H1 (cell line): ENCODE measurements around the gene IGFBP6. TPM values are rescaled to one million over a fixed set of nuclear protein-coding genes. Genes with fewer than 3 reads are reported as not detected.

ENCODE experiments used
- CTCF ChIA-PET: fragments of 300-600 bp; sonication (Branson Sonifier 250); formaldehyde crosslinking; loops from one replicate; lab custom pipeline; 2021; ENCODE audit not compliant: partially characterized antibody; lab: Charles Lee
- POLR2A ChIA-PET: fragments of 300-600 bp; sonication (Branson Sonifier 250); formaldehyde crosslinking; loops from one replicate; lab custom pipeline; 2021; ENCODE audit warnings: inconsistent platforms; ENCODE audit not compliant: partially characterized antibody; lab: Charles Lee
- DNase-seq, 2 experiments: peaks; one replicate each; pipeline versions ENCODE4 v3.0.0 to v3.0.0-alpha.2; 2010 to 2022; ENCODE audit warnings: low spot score in 2 of 2, low read depth in 1 of 2, mixed read lengths in 1 of 2
- FAIRE-seq: peaks from 2 replicates; lab custom pipeline; 2011; peaks lifted over from hg19 to GRCh38; lab: Jason Lieb, UNC
- H2AFZ ChIP-seq: 2 replicates; pipeline ENCODE4 v1.8.1; 2012; ENCODE audit warnings: low read length, inconsistent platforms
- H2AK5ac ChIP-seq: 2 replicates; pipeline ENCODE4 v1.6.1; 2013; ENCODE audit warnings: low read depth, low read length
- H2BK120ac ChIP-seq: replicated peaks from 2 replicates; pipeline ENCODE3; 2013; ENCODE audit warnings: low read depth, low read length, inconsistent platforms
- H2BK12ac ChIP-seq: 2 replicates; pipeline ENCODE4 v1.6.1; 2013; ENCODE audit warnings: low read depth, low read length
- H2BK15ac ChIP-seq: 2 replicates; pipeline ENCODE4 v1.6.1; 2013; ENCODE audit warnings: low read length
- H2BK20ac ChIP-seq: 2 replicates; pipeline ENCODE4 v1.6.1; 2013; ENCODE audit warnings: low read length
- H2BK5ac ChIP-seq: 2 replicates; pipeline ENCODE4 v1.6.1; 2013; ENCODE audit warnings: low read depth, low read length
- H3K14ac ChIP-seq: 2 replicates; pipeline ENCODE4 v1.6.1; 2013; ENCODE audit warnings: inconsistent platforms; ENCODE audit not compliant: insufficient read length
- H3K18ac ChIP-seq: 2 replicates; pipeline ENCODE4 v1.6.1; 2013; ENCODE audit warnings: low read length; ENCODE audit errors: extremely low read depth
- H3K23ac ChIP-seq: 2 replicates; pipeline ENCODE4 v1.6.1; 2013; ENCODE audit warnings: inconsistent platforms; ENCODE audit not compliant: insufficient read length
- H3K23me2 ChIP-seq: 2 replicates; pipeline ENCODE4 v1.6.1; 2013; ENCODE audit warnings: low read depth, low read length
- H3K27ac ChIP-seq: 2 replicates; pipeline ENCODE4 v1.6.1; 2011; ENCODE audit warnings: low read depth, low read length, inconsistent platforms
- H3K27me3 ChIP-seq, 4 experiments: replicated peaks in 1 of 4; 1 replicate in 1 of 4; 2 replicates in 3 of 4; pipeline versions ENCODE4 v1.6.1 to v1.8.1; 2011 to 2013; ENCODE audit warnings: low read length in 3 of 4, mild to moderate bottlenecking in 3 of 4, inconsistent platforms in 2 of 4, mixed read lengths in 2 of 4, moderate library complexity in 1 of 4; ENCODE audit not compliant: control insufficient read depth in 3 of 4, insufficient read depth in 3 of 4; ENCODE audit errors: extremely low read depth in 1 of 4
- H3K36me3 ChIP-seq, 4 experiments: 2 replicates each; pipeline versions ENCODE4 v1.6.1 to v1.8.1; 2011 to 2013; ENCODE audit warnings: mild to moderate bottlenecking in 4 of 4, low read length in 3 of 4, moderate library complexity in 2 of 4, control low read depth in 1 of 4, inconsistent platforms in 1 of 4; ENCODE audit not compliant: insufficient read depth in 4 of 4, control insufficient read depth in 2 of 4
- H3K4ac ChIP-seq: replicated peaks from 2 replicates; pipeline ENCODE3; 2013; ENCODE audit warnings: low read length, low read depth, mixed read lengths, inconsistent platforms; ENCODE audit not compliant: insufficient read length
- H3K4me1 ChIP-seq, 4 experiments: replicated peaks in 1 of 4; 1 replicate in 1 of 4; 2 replicates in 3 of 4; pipeline versions ENCODE4 v1.6.1 to v1.8.1; 2011 to 2013; ENCODE audit warnings: low read length in 3 of 4, inconsistent platforms in 2 of 4, mixed read lengths in 1 of 4; ENCODE audit not compliant: insufficient read depth in 4 of 4, control insufficient read depth in 3 of 4
- H3K4me2 ChIP-seq, 2 experiments: 2 replicates each; pipeline versions ENCODE4 v1.6.1 to v1.8.1; 2011 to 2013; ENCODE audit warnings: low read depth in 2 of 2, low read length in 2 of 2, control low read depth in 1 of 2, inconsistent platforms in 1 of 2, mild to moderate bottlenecking in 1 of 2; ENCODE audit not compliant: insufficient read depth in 1 of 2
- H3K4me3 ChIP-seq, 4 experiments: fragments of 200-600, 300-600 bp in 1 of 4; sonication (generic), shearing (Covaris generic), sonication (Bioruptor Twin) in 1 of 4; 2 replicates each; pipeline versions ENCODE4 v1.5.1 to v1.8.1; 2011 to 2016; ENCODE audit warnings: low read length in 4 of 4, low read depth in 3 of 4, control low read depth in 2 of 4, inconsistent platforms in 2 of 4, mild to moderate bottlenecking in 2 of 4, mixed read lengths in 1 of 4, moderate library complexity in 1 of 4; ENCODE audit not compliant: insufficient read depth in 2 of 4; ENCODE audit errors: extremely low read depth in 1 of 4
- H3K56ac ChIP-seq: replicated peaks from 2 replicates; pipeline ENCODE3; 2013; ENCODE audit warnings: low read depth, mild to moderate bottlenecking, mixed read lengths, low read length, inconsistent platforms; ENCODE audit not compliant: insufficient read length
- H3K79me1 ChIP-seq: 2 replicates; pipeline ENCODE4 v1.6.1; 2013; ENCODE audit warnings: low read depth, low read length, control low read depth
- H3K79me2 ChIP-seq, 2 experiments: 2 replicates each; pipeline versions ENCODE4 v1.6.1 to v1.8.1; 2012 to 2013; ENCODE audit warnings: low read length in 2 of 2, mild to moderate bottlenecking in 2 of 2, inconsistent platforms in 1 of 2; ENCODE audit not compliant: insufficient read depth in 2 of 2, control insufficient read depth in 1 of 2
- H3K9ac ChIP-seq, 4 experiments: replicated peaks in 1 of 4; 1 replicate in 1 of 4; 2 replicates in 3 of 4; pipeline versions ENCODE4 v1.6.1 to v1.8.1; 2011 to 2013; ENCODE audit warnings: low read depth in 3 of 4, low read length in 3 of 4, control low read depth in 2 of 4, mild to moderate bottlenecking in 2 of 4, moderate library complexity in 2 of 4, inconsistent platforms in 1 of 4; ENCODE audit errors: extremely low read depth in 1 of 4
- H3K9me3 ChIP-seq, 2 experiments: 2 replicates each; pipeline versions ENCODE4 v1.6.1 to v1.8.1; 2012 to 2013; ENCODE audit warnings: mild to moderate bottlenecking in 2 of 2, moderate library complexity in 2 of 2, control low read depth in 1 of 2, inconsistent platforms in 1 of 2, low read depth in 1 of 2, low read length in 1 of 2, mixed read lengths in 1 of 2; ENCODE audit not compliant: insufficient read depth in 2 of 2
- H4K20me1 ChIP-seq, 2 experiments: replicated peaks in 1 of 2; 2 replicates each; pipeline versions ENCODE3 to v1.8.1; 2011 to 2013; ENCODE audit warnings: inconsistent platforms in 2 of 2, low read length in 2 of 2, mild to moderate bottlenecking in 1 of 2; ENCODE audit not compliant: insufficient read depth in 2 of 2, control insufficient read depth in 1 of 2
- H4K5ac ChIP-seq: 2 replicates; pipeline ENCODE4 v1.6.1; 2013; ENCODE audit warnings: low read length, low read depth, mixed read lengths, inconsistent platforms; ENCODE audit not compliant: insufficient read length
- H4K8ac ChIP-seq: 2 replicates; pipeline ENCODE4 v1.8.0; 2013; ENCODE audit warnings: mild to moderate bottlenecking, moderate library complexity, low read length, inconsistent platforms; ENCODE audit not compliant: insufficient read depth; ENCODE audit errors: extremely low read depth
- H4K91ac ChIP-seq: replicated peaks from 2 replicates; pipeline ENCODE3; 2013; ENCODE audit warnings: low read length, mixed read lengths, inconsistent platforms; ENCODE audit not compliant: insufficient read length
- BCL11A ChIP-seq, 2 experiments: IDR thresholded peaks; one replicate each; pipeline ENCODE4 v1.6.1; 2011; ENCODE audit warnings: low read depth in 2 of 2, low read length in 2 of 2, mild to moderate bottlenecking in 2 of 2
- CHD1 ChIP-seq: IDR thresholded peaks from 2 replicates; pipeline ENCODE4 v1.6.1; 2012; ENCODE audit warnings: low read depth, low read length, improper control_type of control experiment
- EZH2 ChIP-seq: fragments of 200-600 bp; sonication (generic); IDR thresholded peaks from 2 replicates; pipeline ENCODE4 v1.7.1; 2012; ENCODE audit warnings: low read depth, mild to moderate bottlenecking, moderate library complexity, low read length, inconsistent platforms; ENCODE audit not compliant: severe bottlenecking
- FOSL1 ChIP-seq: IDR thresholded peaks from 2 replicates; pipeline ENCODE4 v1.6.1; 2011; ENCODE audit warnings: mild to moderate bottlenecking, low read depth, low read length, moderate library complexity; ENCODE audit not compliant: insufficient read depth
- KDM4A ChIP-seq: IDR thresholded peaks from one replicate; pipeline ENCODE4 v1.7.1; 2012; ENCODE audit warnings: low read depth, mild to moderate bottlenecking, moderate library complexity, low read length, inconsistent platforms; ENCODE audit not compliant: severe bottlenecking
- MAFK ChIP-seq: IDR thresholded peaks from 2 replicates; pipeline ENCODE4 v1.6.1; 2012; ENCODE audit warnings: low read depth, mild to moderate bottlenecking, improper control_type of control experiment, low read length
- NRF1 ChIP-seq: IDR thresholded peaks from 2 replicates; pipeline ENCODE4 v1.6.1; 2011; ENCODE audit warnings: mild to moderate bottlenecking, low read depth, low read length, improper control_type of control experiment
- RXRA ChIP-seq: IDR thresholded peaks from 2 replicates; pipeline ENCODE4 v1.6.1; 2011; ENCODE audit warnings: low read depth, mild to moderate bottlenecking, low read length, moderate library complexity; ENCODE audit not compliant: insufficient read depth
- SP1 ChIP-seq: IDR thresholded peaks from 2 replicates; pipeline ENCODE4 v1.6.1; 2011; ENCODE audit warnings: low read depth, low read length
- SP2 ChIP-seq: IDR thresholded peaks from 2 replicates; pipeline ENCODE4 v1.6.1; 2012; ENCODE audit warnings: mild to moderate bottlenecking, low read length, inconsistent platforms
- TCF12 ChIP-seq: IDR thresholded peaks from 2 replicates; pipeline ENCODE4 v1.6.1; 2011; ENCODE audit warnings: low read depth, mild to moderate bottlenecking, low read length
- ZNF274 ChIP-seq: IDR thresholded peaks from 2 replicates; pipeline ENCODE4 v1.7.0; 2012; ENCODE audit warnings: low read length, borderline replicate concordance; ENCODE audit errors: extremely low read depth
- WGBS, 2 experiments: shearing (Covaris generic) in 1 of 2; methylation state at CpG; one replicate each; pipeline versions ENCODE4 v1.1.6 to v1.1.7; 2013 to 2015; ENCODE audit warnings: low lambda C conversion rate in 2 of 2, mixed read lengths in 2 of 2, inconsistent platforms in 1 of 2, low coverage in 1 of 2, missing lambda C conversion rate in 1 of 2; ENCODE audit not compliant: insufficient replicate concordance in 2 of 2, insufficient coverage in 1 of 2, insufficient read length in 1 of 2; ENCODE audit errors: extremely low coverage in 1 of 2, missing lambda C conversion rate in 1 of 2; 5-methylcytosine and 5-hydroxymethylcytosine counted together
- polyA plus RNA-seq, 7 experiments: library from polyadenylated mRNA; depleted of rRNA in 3 of 7; stranded (reverse) in 5 of 7; unstranded in 2 of 7; fragments of >200 nt in 5 of 7; fragments of 200-250 nt in 2 of 7; gene quantifications; 1 replicate in 5 of 7; 2 replicates in 1 of 7; 4 replicates in 1 of 7; pipeline versions ENCODE4 v1.2.1 to v1.2.3, GENCODE V29; 2011 to 2013; ENCODE audit warnings: missing spikeins in 2 of 7, mixed read lengths in 2 of 7
- total RNA-seq: library from RNA; stranded (reverse); fragmentation: NEBNext Ultra II Directional; extraction: Animal tissue kit (Norgen Biotek cat#: 25700); gene quantifications from 2 replicates; pipeline ENCODE4 v1.2.1, GENCODE V29; 2021

Gene IGFBP6
- total and polyA plus RNA-seq, 2 of the 8 experiments (the other 6 are each of a cell fraction or from before 2014, with no cell fraction given), result 13.7 to 14.7 TPM

DNA sequence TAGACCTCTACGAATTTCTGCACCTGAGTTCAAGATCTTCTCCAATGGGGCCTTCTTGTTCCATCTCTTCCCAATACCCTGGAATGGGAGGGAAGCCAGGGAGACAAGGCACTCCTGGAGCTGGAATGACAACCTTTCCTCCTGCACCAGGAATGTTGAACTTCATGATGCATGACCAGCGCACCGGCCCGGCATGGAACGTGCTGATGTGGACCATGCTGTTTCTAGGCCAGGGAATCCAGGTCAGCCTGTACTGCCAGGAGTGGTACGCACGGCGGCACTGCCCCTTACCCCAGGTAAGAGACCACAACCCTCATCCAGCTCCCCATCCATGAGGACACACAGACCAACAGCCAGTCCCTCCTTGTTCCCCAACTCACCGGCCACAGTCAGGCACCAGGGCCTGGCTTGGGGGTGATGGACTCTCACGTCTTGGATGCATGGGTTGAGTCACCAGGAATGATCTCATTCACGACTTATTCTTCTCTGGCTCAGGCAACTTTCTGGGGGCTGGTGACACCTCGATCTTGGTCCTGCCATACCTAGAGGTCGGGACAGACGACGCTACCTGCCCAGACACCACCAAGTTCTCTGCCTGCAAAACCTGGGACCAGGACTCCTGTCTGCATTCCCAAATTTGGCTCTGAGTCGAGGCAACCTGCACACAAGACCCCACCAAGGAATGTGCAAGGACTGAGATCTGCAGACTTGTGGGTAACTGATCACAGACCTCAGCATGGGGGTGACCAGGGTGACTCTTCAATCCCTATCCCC lies 26.3 kb downstream of the IGFBP6 start:
- ChIA-PET POLR2A (no interaction called here), CTCF (no interaction called here)
- Histone ChIP-seq H3K4me3 (no peak overlapping the region), H3K56ac (no peak overlapping the region), H3K4me1 (no peaks in the 10 kb centered on the region), H3K27me3 (no peaks in the 10 kb centered on the region), H3K4me2 (no peak overlapping the region), H2AFZ (no peak overlapping the region), H3K18ac (no peak overlapping the region), H2BK20ac (no peak overlapping the region), H3K4ac (no peak overlapping the region), H3K23me2 (0 out of 2 replicates have a peak, but pooled peaks cover 3% of the 10 kb centered on the region), H2BK15ac (no peak overlapping the region), H2AK5ac (no peak overlapping the region), H3K27ac (no peak overlapping the region), H3K14ac (no peak overlapping the region), H4K8ac (no peak overlapping the region), H3K36me3 (no peaks in the 10 kb centered on the region), H4K20me1 (no peaks in the 10 kb centered on the region), H3K23ac (no peak overlapping the region), H4K5ac (no peak overlapping the region), H3K79me2 (no peaks in the 10 kb centered on the region), H3K9ac (no peak overlapping the region), H2BK12ac (no peak overlapping the region), H3K79me1 (no peaks in the 10 kb centered on the region), H2BK120ac (no peak overlapping the region), H2BK5ac (no peak overlapping the region), H3K9me3 (no peaks in the 10 kb centered on the region), H4K91ac (no peak overlapping the region)
- peak in 1 of 2 experiments; percentile 28 for DNase-seq
- WGBS, 2 experiments, result 92% methylated on average over 16 of the region's 16 CpGs; no CpG with 5 or more reads in 1 of the 2 experiments
- FAIRE-seq, result no peak
- TF ChIP-seq SP1, result no peak
- TF ChIP-seq KDM4A, result no peak
- no peak for TF ChIP-seq NRF1
- no peak for TF ChIP-seq EZH2
- no peak for TF ChIP-seq FOSL1
- no peak for TF ChIP-seq SP2
- TF ChIP-seq BCL11A (IDR thresholded peaks at IDR 0.05; ENCODE audit: low read depth in 2 of 2, low read length in 2 of 2), result no peak
- no peak for TF ChIP-seq RXRA
- no peak for TF ChIP-seq ZNF274
- TF ChIP-seq MAFK, result no peak
- TF ChIP-seq CHD1, result no peak
- TF ChIP-seq TCF12, result no peak
